HepG2 (cell line): ENCODE results near the gene INO80E. TPM values are rescaled to one million over a fixed set of nuclear protein-coding genes. Genes with fewer than 3 reads are reported as not detected.
A peak's percentile ranks its signal among the peaks of the same experiment; 100 is the strongest.

Experiments used
- NCOR1 ChIP-seq: fragments of 200-600 bp; sonication (generic); IDR thresholded peaks from 2 replicates; pipeline ENCODE4 v1.7.0; 2017; ENCODE audit warnings: antibody characterized with exemption, low read length, borderline replicate concordance
- NRL ChIP-seq: sonication (generic); formaldehyde crosslinking; IDR thresholded peaks from 2 replicates; pipeline ENCODE4 v1.5.0; 2020; ENCODE audit warnings: missing genetic modification reagents, mild to moderate bottlenecking, moderate library complexity, borderline replicate concordance
- PRMT3 ChIP-seq: sonication (generic); formaldehyde crosslinking; IDR thresholded peaks from 2 replicates; pipeline ENCODE4 v1.8.1; 2022; ENCODE audit warnings: low read depth, mild to moderate bottlenecking, moderate library complexity, missing genetic modification reagents, borderline replicate concordance
- TEAD3 ChIP-seq: optimal IDR thresholded peaks from 2 replicates; pipeline ENCODE3; 2016; ENCODE audit warnings: borderline replicate concordance
- ZNF230 ChIP-seq: sonication (generic); formaldehyde crosslinking; IDR thresholded peaks from 2 replicates; pipeline ENCODE4 v1.4.0; 2020; ENCODE audit warnings: mild to moderate bottlenecking, missing genetic modification reagents
- polyA plus RNA-seq, 8 experiments: library from polyadenylated mRNA; depleted of rRNA in 3 of 8; stranded (reverse) in 7 of 8; unstranded in 1 of 8; fragments of >200 nt; fragmentation: Illumina TruSeq in 4 of 8; extraction: Trizol in 4 of 8; gene quantifications; 2 replicates each; pipeline versions ENCODE4 v1.2.1 to v1.2.3, GENCODE V29; 2011 to 2016; ENCODE audit warnings: low read depth in 4 of 8, missing spikeins in 1 of 8, mixed read lengths in 1 of 8; ENCODE audit not compliant: insufficient read depth in 1 of 8
- total RNA-seq, 5 experiments: library from RNA; depleted of rRNA; stranded (reverse); fragments of >200 nt; fragmentation: Illumina TruSeq; extraction: Trizol; gene quantifications; 2 replicates each; pipeline ENCODE4 v1.2.3, GENCODE V29; 2016; ENCODE audit warnings: low read depth in 1 of 5
- TF ChIP-seq, protein P1 (sequence below): sonication (generic); formaldehyde crosslinking; IDR thresholded peaks from 2 replicates; pipeline ENCODE4 v1.4.0; 2020; ENCODE audit warnings: missing genetic modification reagents
- TF ChIP-seq, protein P2 (sequence below): IDR thresholded peaks from 2 replicates; pipeline ENCODE4 v1.6.1; 2016; ENCODE audit warnings: low read depth, control low read depth
- TF ChIP-seq, protein P3 (sequence below): sonication (generic); formaldehyde crosslinking; IDR thresholded peaks from 2 replicates; pipeline ENCODE4 v1.4.0; 2020; ENCODE audit warnings: low read depth, mild to moderate bottlenecking, missing genetic modification reagents
- TF ChIP-seq, protein P4 (sequence below): sonication (generic); formaldehyde crosslinking; IDR thresholded peaks from 2 replicates; pipeline ENCODE4 v1.4.0; 2020; ENCODE audit warnings: mild to moderate bottlenecking, missing genetic modification reagents

The INO80E gene
- total and polyA plus RNA-seq, 2 of the 13 experiments (the other 11 are each of a cell fraction or from before 2014, with no cell fraction given): 25.8 to 45.6 TPM

DNA sequence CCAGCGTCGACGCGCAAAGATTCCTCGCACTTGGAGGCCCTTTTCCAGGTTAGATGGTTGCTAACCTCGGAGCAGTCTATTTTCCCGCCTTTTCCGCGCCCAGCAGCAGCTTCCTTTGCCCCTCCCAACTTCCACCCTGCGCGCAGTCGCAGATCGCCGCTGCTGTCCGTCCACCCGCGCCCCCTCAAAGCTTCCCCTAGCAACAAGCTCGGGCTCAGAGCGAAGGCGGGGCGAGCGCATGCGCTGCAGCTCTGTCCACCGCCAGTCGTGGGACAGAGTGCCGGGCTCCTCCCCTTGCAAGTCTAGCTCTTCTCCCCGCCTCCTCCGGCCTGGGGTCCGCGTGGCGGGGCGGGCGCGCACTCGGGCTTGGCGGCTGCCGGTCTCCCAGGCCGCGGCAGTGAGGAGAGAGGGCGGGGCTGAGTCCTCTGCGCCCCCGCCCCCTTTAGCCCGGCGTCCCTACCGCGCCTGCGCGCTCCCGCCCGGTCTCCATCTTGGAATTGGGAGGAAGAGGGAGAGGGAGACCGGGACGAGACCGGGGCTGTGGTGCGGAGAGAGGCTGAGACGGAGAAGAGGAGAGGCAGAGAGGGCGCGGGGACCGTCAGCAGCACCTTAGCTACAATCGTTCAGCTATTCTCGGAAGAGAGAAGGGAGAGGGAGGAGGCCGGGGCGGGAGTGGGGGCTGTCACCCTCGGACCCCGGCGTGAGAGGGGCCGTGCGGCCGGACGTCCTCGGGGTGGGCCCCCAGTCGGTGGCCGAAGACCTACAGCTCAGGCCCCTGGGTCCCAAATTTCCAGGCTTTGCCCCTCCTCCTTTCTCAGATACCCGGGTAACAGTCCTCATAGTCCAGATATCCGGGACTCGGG, 22.4 kb upstream of the INO80E start, which contains the start of gene TAOK2 (continued):
- TF ChIP-seq, protein P1, sequence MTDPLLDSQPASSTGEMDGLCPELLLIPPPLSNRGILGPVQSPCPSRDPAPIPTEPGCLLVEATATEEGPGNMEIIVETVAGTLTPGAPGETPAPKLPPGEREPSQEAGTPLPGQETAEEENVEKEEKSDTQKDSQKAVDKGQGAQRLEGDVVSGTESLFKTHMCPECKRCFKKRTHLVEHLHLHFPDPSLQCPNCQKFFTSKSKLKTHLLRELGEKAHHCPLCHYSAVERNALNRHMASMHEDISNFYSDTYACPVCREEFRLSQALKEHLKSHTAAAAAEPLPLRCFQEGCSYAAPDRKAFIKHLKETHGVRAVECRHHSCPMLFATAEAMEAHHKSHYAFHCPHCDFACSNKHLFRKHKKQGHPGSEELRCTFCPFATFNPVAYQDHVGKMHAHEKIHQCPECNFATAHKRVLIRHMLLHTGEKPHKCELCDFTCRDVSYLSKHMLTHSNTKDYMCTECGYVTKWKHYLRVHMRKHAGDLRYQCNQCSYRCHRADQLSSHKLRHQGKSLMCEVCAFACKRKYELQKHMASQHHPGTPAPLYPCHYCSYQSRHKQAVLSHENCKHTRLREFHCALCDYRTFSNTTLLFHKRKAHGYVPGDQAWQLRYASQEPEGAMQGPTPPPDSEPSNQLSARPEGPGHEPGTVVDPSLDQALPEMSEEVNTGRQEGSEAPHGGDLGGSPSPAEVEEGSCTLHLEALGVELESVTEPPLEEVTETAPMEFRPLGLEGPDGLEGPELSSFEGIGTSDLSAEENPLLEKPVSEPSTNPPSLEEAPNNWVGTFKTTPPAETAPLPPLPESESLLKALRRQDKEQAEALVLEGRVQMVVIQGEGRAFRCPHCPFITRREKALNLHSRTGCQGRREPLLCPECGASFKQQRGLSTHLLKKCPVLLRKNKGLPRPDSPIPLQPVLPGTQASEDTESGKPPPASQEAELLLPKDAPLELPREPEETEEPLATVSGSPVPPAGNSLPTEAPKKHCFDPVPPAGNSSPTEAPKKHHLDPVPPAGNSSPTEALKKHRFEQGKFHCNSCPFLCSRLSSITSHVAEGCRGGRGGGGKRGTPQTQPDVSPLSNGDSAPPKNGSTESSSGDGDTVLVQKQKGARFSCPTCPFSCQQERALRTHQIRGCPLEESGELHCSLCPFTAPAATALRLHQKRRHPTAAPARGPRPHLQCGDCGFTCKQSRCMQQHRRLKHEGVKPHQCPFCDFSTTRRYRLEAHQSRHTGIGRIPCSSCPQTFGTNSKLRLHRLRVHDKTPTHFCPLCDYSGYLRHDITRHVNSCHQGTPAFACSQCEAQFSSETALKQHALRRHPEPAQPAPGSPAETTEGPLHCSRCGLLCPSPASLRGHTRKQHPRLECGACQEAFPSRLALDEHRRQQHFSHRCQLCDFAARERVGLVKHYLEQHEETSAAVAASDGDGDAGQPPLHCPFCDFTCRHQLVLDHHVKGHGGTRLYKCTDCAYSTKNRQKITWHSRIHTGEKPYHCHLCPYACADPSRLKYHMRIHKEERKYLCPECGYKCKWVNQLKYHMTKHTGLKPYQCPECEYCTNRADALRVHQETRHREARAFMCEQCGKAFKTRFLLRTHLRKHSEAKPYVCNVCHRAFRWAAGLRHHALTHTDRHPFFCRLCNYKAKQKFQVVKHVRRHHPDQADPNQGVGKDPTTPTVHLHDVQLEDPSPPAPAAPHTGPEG: peak; percentile 80
- TF ChIP-seq NRL (CRISPR knock-in tag) (peak; percentile 85), PRMT3 (CRISPR knock-in tag) (no peak; the same call in 1 of the 2 replicates), ZNF230 (CRISPR knock-in tag) (peak; percentile 84; the same call in 1 of the 2 replicates), TEAD3 (CRISPR knock-in tag) (peak; percentile 74), NCOR1 (no peak)
- TF ChIP-seq, protein P2, sequence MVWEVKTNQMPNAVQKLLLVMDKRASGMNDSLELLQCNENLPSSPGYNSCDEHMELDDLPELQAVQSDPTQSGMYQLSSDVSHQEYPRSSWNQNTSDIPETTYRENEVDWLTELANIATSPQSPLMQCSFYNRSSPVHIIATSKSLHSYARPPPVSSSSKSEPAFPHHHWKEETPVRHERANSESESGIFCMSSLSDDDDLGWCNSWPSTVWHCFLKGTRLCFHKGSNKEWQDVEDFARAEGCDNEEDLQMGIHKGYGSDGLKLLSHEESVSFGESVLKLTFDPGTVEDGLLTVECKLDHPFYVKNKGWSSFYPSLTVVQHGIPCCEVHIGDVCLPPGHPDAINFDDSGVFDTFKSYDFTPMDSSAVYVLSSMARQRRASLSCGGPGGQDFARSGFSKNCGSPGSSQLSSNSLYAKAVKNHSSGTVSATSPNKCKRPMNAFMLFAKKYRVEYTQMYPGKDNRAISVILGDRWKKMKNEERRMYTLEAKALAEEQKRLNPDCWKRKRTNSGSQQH: 0 out of 2 replicates have a peak, but pooled peaks have one; percentile 34
- TF ChIP-seq, protein P3, sequence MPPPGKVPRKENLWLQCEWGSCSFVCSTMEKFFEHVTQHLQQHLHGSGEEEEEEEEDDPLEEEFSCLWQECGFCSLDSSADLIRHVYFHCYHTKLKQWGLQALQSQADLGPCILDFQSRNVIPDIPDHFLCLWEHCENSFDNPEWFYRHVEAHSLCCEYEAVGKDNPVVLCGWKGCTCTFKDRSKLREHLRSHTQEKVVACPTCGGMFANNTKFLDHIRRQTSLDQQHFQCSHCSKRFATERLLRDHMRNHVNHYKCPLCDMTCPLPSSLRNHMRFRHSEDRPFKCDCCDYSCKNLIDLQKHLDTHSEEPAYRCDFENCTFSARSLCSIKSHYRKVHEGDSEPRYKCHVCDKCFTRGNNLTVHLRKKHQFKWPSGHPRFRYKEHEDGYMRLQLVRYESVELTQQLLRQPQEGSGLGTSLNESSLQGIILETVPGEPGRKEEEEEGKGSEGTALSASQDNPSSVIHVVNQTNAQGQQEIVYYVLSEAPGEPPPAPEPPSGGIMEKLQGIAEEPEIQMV (CRISPR knock-in tag): peak; percentile 82; the same call in 1 of the 2 replicates
- TF ChIP-seq, protein P4, sequence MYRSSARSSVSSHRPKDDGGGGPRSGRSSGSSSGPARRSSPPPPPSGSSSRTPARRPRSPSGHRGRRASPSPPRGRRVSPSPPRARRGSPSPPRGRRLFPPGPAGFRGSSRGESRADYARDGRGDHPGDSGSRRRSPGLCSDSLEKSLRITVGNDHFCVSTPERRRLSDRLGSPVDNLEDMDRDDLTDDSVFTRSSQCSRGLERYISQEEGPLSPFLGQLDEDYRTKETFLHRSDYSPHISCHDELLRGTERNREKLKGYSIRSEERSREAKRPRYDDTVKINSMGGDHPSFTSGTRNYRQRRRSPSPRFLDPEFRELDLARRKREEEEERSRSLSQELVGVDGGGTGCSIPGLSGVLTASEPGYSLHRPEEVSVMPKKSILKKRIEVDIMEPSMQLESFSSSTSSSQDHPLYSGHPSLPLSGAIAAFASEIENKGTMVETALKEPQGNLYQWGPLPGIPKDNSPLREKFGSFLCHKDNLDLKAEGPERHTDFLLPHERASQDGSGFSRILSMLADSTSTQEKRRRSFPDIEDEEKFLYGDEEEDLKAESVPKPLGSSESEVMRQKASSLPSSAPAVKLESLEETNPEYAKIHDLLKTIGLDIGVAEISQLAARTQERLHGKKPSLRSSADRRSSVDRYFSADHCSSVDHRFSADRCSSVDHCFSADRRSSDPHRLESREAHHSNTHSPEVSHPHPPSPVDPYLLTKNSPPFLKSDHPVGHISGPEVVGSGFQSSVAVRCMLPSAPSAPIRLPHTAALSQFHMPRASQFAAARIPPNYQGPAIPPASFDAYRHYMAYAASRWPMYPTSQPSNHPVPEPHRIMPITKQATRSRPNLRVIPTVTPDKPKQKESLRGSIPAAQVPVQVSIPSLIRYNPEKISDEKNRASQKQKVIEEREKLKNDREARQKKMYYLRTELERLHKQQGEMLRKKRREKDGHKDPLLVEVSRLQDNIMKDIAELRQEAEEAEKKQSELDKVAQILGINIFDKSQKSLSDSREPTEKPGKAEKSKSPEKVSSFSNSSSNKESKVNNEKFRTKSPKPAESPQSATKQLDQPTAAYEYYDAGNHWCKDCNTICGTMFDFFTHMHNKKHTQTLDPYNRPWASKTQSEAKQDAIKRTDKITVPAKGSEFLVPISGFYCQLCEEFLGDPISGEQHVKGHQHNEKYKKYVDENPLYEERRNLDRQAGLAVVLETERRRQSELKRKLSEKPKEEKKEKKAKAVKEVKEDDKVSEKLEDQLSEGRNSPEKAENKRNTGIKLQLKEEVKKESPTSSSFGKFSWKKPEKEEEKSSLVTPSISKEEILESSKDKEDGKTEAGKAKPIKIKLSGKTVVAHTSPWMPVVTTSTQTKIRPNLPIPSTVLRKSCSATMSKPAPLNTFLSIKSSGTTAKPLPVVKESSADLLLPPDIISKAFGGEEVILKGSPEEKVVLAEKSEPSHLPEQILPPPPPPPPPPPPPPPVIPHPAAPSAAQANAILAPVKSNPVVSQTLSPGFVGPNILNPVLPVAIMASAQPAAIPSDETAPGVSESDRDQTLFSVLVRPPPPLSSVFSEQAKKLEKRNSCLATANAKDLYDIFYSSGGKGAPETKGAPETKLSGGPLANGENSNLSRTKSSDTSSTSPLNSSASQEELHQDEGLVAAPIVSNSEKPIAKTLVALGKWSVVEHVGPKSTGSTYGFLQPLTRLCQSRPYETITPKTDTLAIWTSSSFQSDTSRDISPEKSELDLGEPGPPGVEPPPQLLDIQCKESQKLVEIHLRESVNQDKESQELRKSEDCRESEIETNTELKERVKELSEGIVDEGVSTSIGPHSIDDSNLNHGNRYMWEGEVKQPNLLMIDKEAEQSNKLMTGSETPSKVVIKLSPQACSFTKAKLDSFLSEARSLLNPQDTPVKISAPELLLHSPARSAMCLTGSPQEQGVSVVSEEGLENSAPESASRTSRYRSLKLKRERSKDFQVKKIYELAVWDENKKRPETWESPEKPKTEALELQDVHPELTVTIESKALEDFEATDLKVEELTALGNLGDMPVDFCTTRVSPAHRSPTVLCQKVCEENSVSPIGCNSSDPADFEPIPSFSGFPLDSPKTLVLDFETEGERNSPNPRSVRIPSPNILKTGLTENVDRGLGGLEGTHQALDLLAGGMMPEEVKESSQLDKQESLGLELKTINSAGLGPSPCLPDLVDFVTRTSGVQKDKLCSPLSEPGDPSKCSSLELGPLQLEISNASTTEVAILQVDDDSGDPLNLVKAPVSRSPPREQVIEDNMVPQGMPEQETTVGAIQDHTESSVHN (CRISPR knock-in tag): peak; percentile 53; the same call in 1 of the 2 replicates
